CD14-positive monocyte (primary cell): Measurements from ENCODE around the gene SPATA31E1. TPM values are rescaled to one million over a fixed set of nuclear protein-coding genes. Genes with fewer than 3 reads are reported as not detected.

Experiments
- DNase-seq, 3 donors: peaks; one replicate each; pipeline ENCODE4 v3.0.0-alpha.2; 2011 to 2022
- H2AFZ ChIP-seq: 2 replicates; pipeline ENCODE4 v1.6.0; 2012; ENCODE audit warnings: mild to moderate bottlenecking, low read depth, low read length, inconsistent platforms; ENCODE audit not compliant: insufficient read depth, poor library complexity, severe bottlenecking
- H3K27ac ChIP-seq, 2 donors: 1 replicate in 1 of 2; 2 replicates in 1 of 2; pipeline ENCODE4 v1.5.1; 2012 to 2013; ENCODE audit warnings: low read length in 2 of 2, control low read depth in 1 of 2, inconsistent platforms in 1 of 2, low read depth in 1 of 2, mild to moderate bottlenecking in 1 of 2
- H3K27me3 ChIP-seq, 2 donors: one replicate each; pipeline versions ENCODE4 v1.6.0 to v1.6.1; 2011 to 2013; ENCODE audit warnings: low read length in 2 of 2; ENCODE audit not compliant: control insufficient read depth in 2 of 2, insufficient read depth in 2 of 2
- H3K36me3 ChIP-seq, 2 donors: replicated peaks in 1 of 2; 1 replicate in 1 of 2; 2 replicates in 1 of 2; pipeline versions ENCODE4 v1.5.1 to v1.6.1; 2012 to 2013; ENCODE audit warnings: low read length in 2 of 2, control low read depth in 1 of 2, inconsistent platforms in 1 of 2, mild to moderate bottlenecking in 1 of 2; ENCODE audit not compliant: insufficient read depth in 2 of 2, control insufficient read depth in 1 of 2
- H3K4me1 ChIP-seq, 2 donors: 1 replicate in 1 of 2; 2 replicates in 1 of 2; pipeline versions ENCODE4 v1.5.1 to v1.6.1; 2012 to 2013; ENCODE audit warnings: low read length in 2 of 2, control low read depth in 1 of 2, inconsistent platforms in 1 of 2, mild to moderate bottlenecking in 1 of 2, moderate library complexity in 1 of 2; ENCODE audit not compliant: insufficient read depth in 2 of 2, control insufficient read depth in 1 of 2
- H3K4me2 ChIP-seq: replicated peaks from 2 replicates; pipeline ENCODE3; 2012; ENCODE audit warnings: low read length, moderate library complexity, mild to moderate bottlenecking; ENCODE audit not compliant: poor library complexity, severe bottlenecking; ENCODE audit errors: extremely low read depth
- H3K4me3 ChIP-seq, 3 experiments: fragments of 200-600 bp in 1 of 3; sonication (generic) in 1 of 3; replicated peaks in 1 of 3; 1 replicate in 2 of 3; 2 replicates in 1 of 3; pipeline ENCODE4 v1.5.1; 2011 to 2013; ENCODE audit warnings: low read length in 3 of 3, mild to moderate bottlenecking in 3 of 3, control low read depth in 2 of 3, low read depth in 2 of 3, inconsistent platforms in 1 of 3, moderate library complexity in 1 of 3
- H3K79me2 ChIP-seq: 2 replicates; pipeline ENCODE4 v1.6.0; 2012; ENCODE audit warnings: mild to moderate bottlenecking, control low read depth, inconsistent platforms, low read length, moderate library complexity; ENCODE audit not compliant: insufficient read depth
- H3K9ac ChIP-seq: 2 replicates; pipeline ENCODE4 v1.6.0; 2017; ENCODE audit warnings: low read length, mild to moderate bottlenecking; ENCODE audit not compliant: insufficient read depth, poor library complexity, severe bottlenecking
- H3K9me3 ChIP-seq, 2 donors: replicated peaks in 1 of 2; 1 replicate in 1 of 2; 2 replicates in 1 of 2; pipeline versions ENCODE4 v1.5.1 to v1.6.1; 2012 to 2013; ENCODE audit warnings: low read length in 2 of 2, control low read depth in 1 of 2; ENCODE audit not compliant: control insufficient read depth in 1 of 2, insufficient read depth in 1 of 2
- H4K20me1 ChIP-seq: 2 replicates; pipeline ENCODE4 v1.6.0; 2012; ENCODE audit warnings: mild to moderate bottlenecking, low read length, control low read depth, moderate library complexity; ENCODE audit not compliant: insufficient read depth
- H3K27ac Mint-ChIP-seq, 7 donors: one replicate each; pipeline ENCODE4 v1.8.0; 2020; ENCODE audit warnings: mild to moderate bottlenecking in 7 of 7, mixed read lengths in 7 of 7, moderate library complexity in 6 of 7, inconsistent platforms in 2 of 7
- H3K27me3 Mint-ChIP-seq, 3 donors: one replicate each; pipeline ENCODE4 v1.8.0; 2021 to 2022; ENCODE audit warnings: low read depth in 3 of 3, mild to moderate bottlenecking in 3 of 3, mixed read lengths in 3 of 3, moderate library complexity in 3 of 3, inconsistent platforms in 1 of 3
- H3K36me3 Mint-ChIP-seq, 2 donors: one replicate each; pipeline ENCODE4 v1.8.0; 2020; ENCODE audit warnings: mixed read lengths in 2 of 2, inconsistent platforms in 1 of 2, mild to moderate bottlenecking in 1 of 2
- H3K4me1 Mint-ChIP-seq: one replicate; pipeline ENCODE4 v1.8.0; 2020; ENCODE audit warnings: mild to moderate bottlenecking, mixed read lengths
- H3K4me3 Mint-ChIP-seq, 2 donors: one replicate each; pipeline ENCODE4 v1.8.0; 2020; ENCODE audit warnings: mild to moderate bottlenecking in 2 of 2, mixed read lengths in 2 of 2, moderate library complexity in 1 of 2
- H3K9me3 Mint-ChIP-seq, 7 donors: one replicate each; pipeline ENCODE4 v1.8.0; 2020 to 2022; ENCODE audit warnings: mixed read lengths in 7 of 7, mild to moderate bottlenecking in 6 of 7, moderate library complexity in 6 of 7, inconsistent platforms in 2 of 7
- WGBS: methylation state at CpG from one replicate; pipeline ENCODE4 v1.1.5; 2013; ENCODE audit warnings: missing lambda C conversion rate; ENCODE audit not compliant: insufficient coverage; 5-methylcytosine and 5-hydroxymethylcytosine counted together
- intact Hi-C, 2 donors: fragments of 100-400 bp; cut with micrococcal nuclease; formaldehyde crosslinking; loops; one replicate each; pipeline versions ENCODE4 v1.15.0 to v1.15.1; 2023
- polyA plus RNA-seq, 3 donors: library from polyadenylated mRNA; depleted of rRNA in 1 of 3; unstranded in 2 of 3; stranded (reverse) in 1 of 3; fragments of 300-500 nt in 2 of 3; fragments of >200 nt in 1 of 3; fragmentation: Illumina TruSeq in 2 of 3; gene quantifications; 1 replicate in 2 of 3; 2 replicates in 1 of 3; pipeline ENCODE4 v1.2.3, GENCODE V29; 2012 to 2021
- TF ChIP-seq, protein P1 (sequence below): fragments of 200-600 bp; IDR thresholded peaks from one replicate; pipeline ENCODE4 v1.8.0; 2022; ENCODE audit warnings: antibody characterized with exemption, mild to moderate bottlenecking

The SPATA31E1 gene
- polyA plus RNA-seq, 3 donors, result 0.01 TPM; not detected in 2

DNA sequence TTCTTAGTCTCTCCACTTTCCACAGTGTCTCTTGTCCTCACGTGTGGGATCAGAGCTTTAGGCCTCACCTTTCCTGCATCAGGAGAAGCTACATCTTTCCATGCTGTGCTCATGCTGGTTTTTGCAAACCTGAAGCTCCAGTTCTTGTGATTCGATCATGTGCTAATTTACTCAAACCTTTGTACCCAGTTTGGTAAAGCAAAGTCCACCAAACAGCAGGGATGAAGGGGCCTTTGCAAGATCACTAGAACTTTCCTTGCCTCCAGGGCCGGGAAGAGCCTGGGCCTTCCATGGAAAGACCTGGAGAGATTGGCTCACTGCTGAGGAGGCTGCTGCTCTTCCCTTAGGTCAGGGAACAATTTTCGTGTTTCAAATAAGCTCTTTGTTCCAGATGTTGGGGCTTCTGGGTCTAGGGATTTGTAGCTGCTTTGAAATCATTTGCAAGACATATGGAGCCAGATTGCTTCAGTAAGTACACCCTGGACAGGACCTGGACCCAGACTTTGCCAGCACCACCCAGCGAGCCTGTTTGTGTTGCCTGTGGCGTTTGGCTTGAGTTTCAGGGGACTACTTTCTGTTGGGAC lies 18.7 kb upstream of the SPATA31E1 start:
- H3K9ac ChIP-seq, result no peak overlapping the region
- H3K27me3 ChIP-seq, result no peaks in the 10 kb centered on the region
- no peaks in the 10 kb centered on the region for H3K4me1 ChIP-seq
- no peak overlapping the region for H3K27ac Mint-ChIP-seq
- 90% methylated on average over 6 of the region's 6 CpGs for WGBS
- no peak overlapping the region for H3K4me2 ChIP-seq
- no peaks in the 10 kb centered on the region for H3K79me2 ChIP-seq
- intact Hi-C loops, result no loop called here
- H2AFZ ChIP-seq, result no peak overlapping the region
- no peak for DNase-seq
- no peaks in the 10 kb centered on the region for H3K4me1 Mint-ChIP-seq
- peaks cover 9 to 13% (median 11%) of the 10 kb centered on the region in 3 donors for H3K27me3 Mint-ChIP-seq
- no peaks in the 10 kb centered on the region for H3K36me3 ChIP-seq
- no peak overlapping the region for H3K4me3 ChIP-seq
- no peaks in the 10 kb centered on the region for H4K20me1 ChIP-seq
- H3K9me3 ChIP-seq, result peaks cover 13 to 18% of the 10 kb centered on the region in 2 donors
- H3K27ac ChIP-seq, result no peak overlapping the region
- TF ChIP-seq, protein P1, sequence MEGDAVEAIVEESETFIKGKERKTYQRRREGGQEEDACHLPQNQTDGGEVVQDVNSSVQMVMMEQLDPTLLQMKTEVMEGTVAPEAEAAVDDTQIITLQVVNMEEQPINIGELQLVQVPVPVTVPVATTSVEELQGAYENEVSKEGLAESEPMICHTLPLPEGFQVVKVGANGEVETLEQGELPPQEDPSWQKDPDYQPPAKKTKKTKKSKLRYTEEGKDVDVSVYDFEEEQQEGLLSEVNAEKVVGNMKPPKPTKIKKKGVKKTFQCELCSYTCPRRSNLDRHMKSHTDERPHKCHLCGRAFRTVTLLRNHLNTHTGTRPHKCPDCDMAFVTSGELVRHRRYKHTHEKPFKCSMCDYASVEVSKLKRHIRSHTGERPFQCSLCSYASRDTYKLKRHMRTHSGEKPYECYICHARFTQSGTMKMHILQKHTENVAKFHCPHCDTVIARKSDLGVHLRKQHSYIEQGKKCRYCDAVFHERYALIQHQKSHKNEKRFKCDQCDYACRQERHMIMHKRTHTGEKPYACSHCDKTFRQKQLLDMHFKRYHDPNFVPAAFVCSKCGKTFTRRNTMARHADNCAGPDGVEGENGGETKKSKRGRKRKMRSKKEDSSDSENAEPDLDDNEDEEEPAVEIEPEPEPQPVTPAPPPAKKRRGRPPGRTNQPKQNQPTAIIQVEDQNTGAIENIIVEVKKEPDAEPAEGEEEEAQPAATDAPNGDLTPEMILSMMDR, result no peak
- H3K4me3 Mint-ChIP-seq, result no peak overlapping the region
- no peaks in the 10 kb centered on the region for H3K36me3 Mint-ChIP-seq
- H3K9me3 Mint-ChIP-seq, result peaks cover 7 to 23% (median 18%) of the 10 kb centered on the region in 7 donors

DNA sequence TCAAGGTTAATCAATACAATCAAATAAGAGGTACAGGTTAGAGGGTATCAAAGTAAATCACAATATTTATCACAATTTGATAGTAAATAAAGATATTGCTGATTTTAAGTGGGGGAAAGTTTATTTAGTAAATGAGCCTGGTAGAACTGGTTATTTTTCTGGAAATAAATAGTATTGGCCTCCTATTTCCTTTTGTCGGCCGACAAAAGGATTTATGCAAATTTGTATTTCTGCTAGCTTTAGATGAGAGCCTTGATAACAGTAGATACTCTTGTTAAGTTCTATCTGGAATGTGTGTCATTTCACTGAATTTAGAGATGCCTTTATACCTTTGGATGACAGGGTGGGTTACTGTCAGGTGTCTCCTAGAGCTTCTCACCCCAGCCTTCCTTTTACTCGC lies 17.8 kb upstream of the SPATA31E1 start:
- intact Hi-C loops, result no loop called here
- H3K27me3 Mint-ChIP-seq, result peaks cover 11 to 13% (median 11%) of the 10 kb centered on the region in 3 donors
- TF ChIP-seq, protein P1, result no peak
- Histone ChIP-seq H3K4me3 (no peak overlapping the region), H3K79me2 (no peaks in the 10 kb centered on the region), H2AFZ (no peak overlapping the region), H3K9ac (no peak overlapping the region), H4K20me1 (no peaks in the 10 kb centered on the region), H3K4me1 (no peaks in the 10 kb centered on the region), H3K9me3 (peaks cover 3 to 9% of the 10 kb centered on the region in 2 donors), H3K27me3 (no peaks in the 10 kb centered on the region), H3K36me3 (no peaks in the 10 kb centered on the region), H3K4me2 (no peak overlapping the region), H3K27ac (no peak overlapping the region)
- 100% methylated on average over 2 of the region's 3 CpGs for WGBS
- H3K9me3 Mint-ChIP-seq, result peaks cover 0 to 18% (median 12%) of the 10 kb centered on the region in 7 donors
- H3K4me3 Mint-ChIP-seq, result no peak overlapping the region
- H3K4me1 Mint-ChIP-seq, result no peaks in the 10 kb centered on the region
- no peak overlapping the region for H3K27ac Mint-ChIP-seq
- no peak for DNase-seq
- H3K36me3 Mint-ChIP-seq, result no peaks in the 10 kb centered on the region
